Measurements from ENCODE around the gene ADGRD2. TPM values are rescaled to one million over a fixed set of nuclear protein-coding genes. Genes with fewer than 3 reads are reported as not detected.

ADGRD2 gene
- total RNA-seq, 1 donor from 2014 or later = not detected

- ChIA-PET POLR2A (no interaction called here), CTCF (no interaction called here)
- intact Hi-C loops (cut with micrococcal nuclease) = no loop called here
- no peaks in the 10 kb centered on the region for H3K36me3 Mint-ChIP-seq (ENCODE audit: low read depth)
- H3K9me3 Mint-ChIP-seq = no peaks in the 10 kb centered on the region
- H3K27ac Mint-ChIP-seq = no peak overlapping the region
- no peak for ATAC-seq (ENCODE audit: low read depth)
- no peak for TF ChIP-seq CTCF (IDR thresholded peaks at IDR 0.05)
- no peak for DNase-seq
- H3K4me3 Mint-ChIP-seq = no peak overlapping the region
- peaks cover 33% of the 10 kb centered on the region for H3K27me3 Mint-ChIP-seq
- peaks cover 6% of the 10 kb centered on the region for H3K4me1 Mint-ChIP-seq
Measured at GRCh38 chr9:124504530-124505005, 54.3 kb downstream of the ADGRD2 start.

GRCh38 chr9:124505006-124505900 lies 55.0 kb downstream of the ADGRD2 start:
- CTCF ChIA-PET = no interaction called here
- Mint-ChIP-seq H3K36me3 (ENCODE audit: low read depth) (no peaks in the 10 kb centered on the region), H3K27me3 (peaks cover 31% of the 10 kb centered on the region), H3K4me3 (no peak overlapping the region), H3K4me1 (peaks cover 6% of the 10 kb centered on the region), H3K9me3 (no peaks in the 10 kb centered on the region), H3K27ac (no peak overlapping the region)
- intact Hi-C loops (cut with micrococcal nuclease) = no loop called here
- POLR2A ChIA-PET = no interaction called here
- ATAC-seq (ENCODE audit: low read depth) (no peak), DNase-seq (no peak)
- TF ChIP-seq CTCF (IDR thresholded peaks at IDR 0.05) = no peak

GRCh38 chr9:124505901-124506346 lies 55.7 kb downstream of the ADGRD2 start:
- DNase-seq (no peak), ATAC-seq (ENCODE audit: low read depth) (no peak)
- no peaks in the 10 kb centered on the region for H3K9me3 Mint-ChIP-seq
- H3K4me1 Mint-ChIP-seq = peaks cover 6% of the 10 kb centered on the region
- ChIA-PET CTCF (no interaction called here), POLR2A (no interaction called here)
- H3K36me3 Mint-ChIP-seq (ENCODE audit: low read depth) = no peaks in the 10 kb centered on the region
- peaks cover 28% of the 10 kb centered on the region for H3K27me3 Mint-ChIP-seq
- no peak overlapping the region for H3K27ac Mint-ChIP-seq
- TF ChIP-seq CTCF (IDR thresholded peaks at IDR 0.05) = no peak
- H3K4me3 Mint-ChIP-seq = no peak overlapping the region
- intact Hi-C loops (cut with micrococcal nuclease) = no loop called here

- ChIA-PET POLR2A (no interaction called here), CTCF (no interaction called here)
- Mint-ChIP-seq H3K27me3 (peaks cover 27% of the 10 kb centered on the region), H3K4me1 (peaks cover 6% of the 10 kb centered on the region), H3K36me3 (ENCODE audit: low read depth) (no peaks in the 10 kb centered on the region), H3K27ac (no peak overlapping the region), H3K4me3 (no peak overlapping the region), H3K9me3 (no peaks in the 10 kb centered on the region)
- DNase-seq (no peak), ATAC-seq (ENCODE audit: low read depth) (no peak)
- TF ChIP-seq CTCF (IDR thresholded peaks at IDR 0.05) = no peak
- intact Hi-C loops (cut with micrococcal nuclease) = no loop called here
Measured at GRCh38 chr9:124506433-124506832, 56.2 kb downstream of the ADGRD2 start.

GRCh38 chr9:124506931-124507879 lies 57.0 kb downstream of the ADGRD2 start, which contains the start of gene NR5A1:
NR5A1 (minus strand) TSS chr9:124507399; CDS start chr9:124503395, 4,004 bp downstream.
- CTCF ChIA-PET = no interaction called here
- H3K36me3 Mint-ChIP-seq (ENCODE audit: low read depth) = no peaks in the 10 kb centered on the region
- no peak for DNase-seq

More at GRCh38 chr9:124506931-124507879, 57.0 kb downstream of the ADGRD2 start, which contains the start of gene NR5A1:
- POLR2A ChIA-PET = no interaction called here
- Mint-ChIP-seq H3K4me3 (no peak within 1 kb of the TSS), H3K27me3 (peaks cover 32% of the 10 kb centered on the region), H3K4me1 (peaks cover 6% of the 10 kb centered on the region), H3K27ac (no peak within 1 kb of the TSS), H3K9me3 (no peaks in the 10 kb centered on the region)
- ATAC-seq (ENCODE audit: low read depth) = no peak
- intact Hi-C loops (cut with micrococcal nuclease) = no loop called here
- TF ChIP-seq CTCF (IDR thresholded peaks at IDR 0.05) = no peak
